Measurements from ENCODE around the gene PLB1.

DNA sequence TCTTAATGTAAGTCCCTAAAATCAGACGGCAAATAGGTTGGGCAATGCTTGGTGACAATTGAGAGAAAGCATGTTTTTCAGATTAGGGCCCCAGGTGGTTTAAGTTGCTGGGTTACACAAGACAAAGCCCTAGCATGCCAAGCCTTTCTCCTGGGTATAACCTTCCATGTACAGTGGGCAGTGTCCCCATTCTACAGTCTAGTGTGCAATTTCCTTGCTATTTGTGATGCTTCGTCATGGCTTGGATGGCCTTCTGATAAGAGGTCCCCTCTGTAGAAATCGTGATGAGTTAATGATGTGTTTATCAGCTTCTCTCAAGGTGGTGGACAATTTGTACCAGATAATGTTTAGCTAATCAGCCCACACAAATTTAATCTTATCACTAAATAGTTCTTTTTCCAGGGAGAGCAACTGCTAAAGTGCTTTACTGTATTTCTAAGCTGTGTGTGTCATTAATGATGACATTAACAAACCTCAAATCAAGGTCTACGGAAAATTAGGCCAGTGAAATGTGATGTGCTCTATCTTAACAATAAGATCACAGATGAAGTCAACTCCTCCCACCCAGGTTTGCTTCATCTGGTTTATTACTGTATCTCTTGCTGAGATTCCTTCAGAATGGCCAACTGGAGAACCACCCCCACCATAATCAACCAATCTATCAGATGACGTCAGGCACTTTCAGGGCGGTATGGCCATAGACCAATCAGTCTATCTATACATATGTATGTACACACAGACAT, 61.7 kb downstream of the PLB1 start:
- no peak for TF ChIP-seq CTCF (IDR thresholded peaks at IDR 0.05; ENCODE audit: poor library complexity, severe bottlenecking)
- TF ChIP-seq TAF1 (IDR thresholded peaks at IDR 0.05; ENCODE audit: low read depth) = no peak
- no peak for TF ChIP-seq REST (IDR thresholded peaks at IDR 0.05; ENCODE audit: borderline replicate concordance)
- no peak for TF ChIP-seq EZH2 (IDR thresholded peaks at IDR 0.05; ENCODE audit: borderline replicate concordance, insufficient read depth, low read length, poor library complexity, severe bottlenecking)
- TF ChIP-seq RAD21 (conservative IDR thresholded peaks at IDR 0.05) = no peak
- TF ChIP-seq POLR2AphosphoS5 (IDR thresholded peaks at IDR 0.05) = no peak
- no peak for TF ChIP-seq EP300 (conservative IDR thresholded peaks at IDR 0.05; ENCODE audit: poor library complexity, severe bottlenecking)

Measured in neural cell (in vitro differentiated cells).